Activated CD8-positive, alpha-beta memory T cell treated with anti-CD3 and anti-CD28 coated beads for 48 hours (primary cell): ENCODE results near the gene MDFIC2.
"Not testable (repeated sequence)": the region's sequence is repeated elsewhere in the genome, so short reads cannot be mapped to it uniquely, and the experiment has no call there.

Experiments used
- DNase-seq, 3 experiments: peaks; one replicate each; pipeline ENCODE4 v3.0.0-alpha.2; 2020; ENCODE audit warnings: low read depth in 2 of 3, low spot score in 2 of 3

The MDFIC2 gene

DNA sequence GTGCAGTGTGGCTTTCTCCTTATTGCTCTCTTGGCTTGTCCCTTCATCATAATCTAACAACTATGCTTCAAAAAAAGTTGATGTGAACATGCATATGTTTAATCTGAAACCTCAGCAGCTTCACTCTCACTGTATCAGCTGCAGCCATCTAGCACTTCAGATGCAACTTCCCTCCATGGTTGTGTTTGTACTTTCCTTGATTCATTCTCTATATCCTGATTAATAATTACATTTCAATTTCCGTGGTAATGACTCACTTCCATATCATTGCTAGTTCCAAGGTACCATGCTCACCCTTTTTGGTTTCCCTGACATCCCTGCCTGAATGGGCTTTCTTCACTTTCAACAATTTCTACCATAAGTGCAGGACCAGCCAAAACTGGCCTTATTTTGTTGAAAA lies 51.2 kb downstream of the MDFIC2 start:
- DNase-seq = no peak

DNA sequence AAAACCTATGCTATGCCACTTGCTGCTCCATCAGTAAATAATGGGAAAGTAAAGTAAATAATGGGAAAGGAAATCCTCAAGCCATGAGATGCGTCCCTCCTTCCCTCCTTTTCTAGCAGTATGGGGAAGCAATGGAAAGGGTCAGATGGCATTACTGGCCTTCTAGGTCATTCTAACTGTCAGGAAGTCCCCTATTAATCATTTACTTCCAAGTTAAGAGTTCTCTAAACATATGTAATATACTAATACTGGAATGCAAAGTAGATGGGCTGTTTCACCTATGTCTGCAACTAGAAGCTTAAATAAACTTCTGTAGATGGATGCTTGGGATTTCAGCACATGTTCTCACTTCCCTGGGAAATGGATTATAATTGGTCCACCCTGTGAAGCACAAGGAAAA lies 55.9 kb downstream of the MDFIC2 start:
- DNase-seq = no peak

DNA sequence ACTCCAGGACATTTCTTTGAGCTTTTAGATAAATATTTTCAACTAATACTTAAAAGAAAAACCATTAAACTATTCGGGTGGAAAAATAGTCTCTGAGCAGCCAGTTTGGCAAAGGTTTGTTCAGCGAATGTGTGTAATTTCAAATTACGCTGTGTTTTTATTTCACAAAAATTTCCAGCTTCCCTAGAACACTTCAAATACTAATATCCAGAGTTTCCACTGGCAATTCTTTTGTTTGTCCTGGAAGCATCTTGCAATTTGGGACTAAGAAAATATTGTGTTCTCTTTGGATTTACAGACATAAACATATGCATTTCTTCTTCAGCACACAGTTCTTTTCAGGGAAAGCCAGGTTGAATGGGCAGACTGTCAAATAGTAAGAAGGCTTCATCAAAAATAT lies 61.9 kb downstream of the MDFIC2 start:
- DNase-seq = no peak

DNA sequence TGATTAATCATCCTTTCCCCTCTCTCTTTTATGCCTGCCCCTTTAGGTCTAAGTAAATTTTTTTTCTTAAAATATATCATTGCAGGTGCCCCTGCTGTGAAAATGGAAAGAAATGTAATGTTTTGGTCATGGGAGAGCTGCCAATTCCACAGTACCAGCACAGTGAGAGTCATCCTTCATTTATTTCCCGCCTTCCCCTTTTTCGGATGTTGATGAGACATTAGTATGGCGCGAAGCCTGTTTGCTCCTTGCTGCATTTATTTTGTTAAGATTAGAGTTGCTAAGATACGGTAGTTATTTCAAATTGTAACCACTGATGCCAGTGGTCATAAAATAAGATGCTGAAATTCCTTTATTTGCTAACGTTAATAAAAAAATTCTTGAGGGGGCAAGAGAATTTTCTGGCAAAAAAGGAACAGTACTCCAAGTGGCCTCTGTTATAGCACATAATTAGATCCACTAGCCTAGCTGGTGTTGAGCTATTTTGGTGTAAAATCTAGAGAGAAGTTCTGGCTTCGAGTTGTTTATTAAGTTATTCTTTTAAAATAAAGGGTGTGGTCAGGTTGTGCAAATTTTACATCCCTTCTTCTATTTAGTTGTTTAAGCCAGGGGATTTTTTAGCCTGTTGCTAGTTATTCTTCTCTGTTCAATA lies 62.8 kb downstream of the MDFIC2 start:
- no peak for DNase-seq

DNA sequence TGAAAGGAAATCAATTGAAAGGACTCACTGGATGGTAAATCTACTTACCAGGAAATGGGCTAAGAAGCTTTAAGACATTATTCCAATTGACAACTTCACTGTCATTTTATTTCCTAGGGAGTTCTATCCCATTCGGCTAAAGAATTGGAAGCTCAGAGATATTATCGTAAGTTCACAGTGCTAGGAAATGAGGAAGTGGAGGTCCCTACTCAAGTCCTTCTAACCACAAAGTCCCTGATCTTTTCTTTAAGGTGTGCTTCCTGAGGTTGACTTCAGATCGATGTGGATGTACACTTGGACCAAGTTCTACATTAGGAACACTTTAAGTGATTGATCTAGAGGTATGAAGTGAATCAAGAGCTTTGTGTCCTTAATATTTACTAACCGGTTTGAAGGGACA lies 63.6 kb downstream of the MDFIC2 start:
- DNase-seq = no peak

DNA sequence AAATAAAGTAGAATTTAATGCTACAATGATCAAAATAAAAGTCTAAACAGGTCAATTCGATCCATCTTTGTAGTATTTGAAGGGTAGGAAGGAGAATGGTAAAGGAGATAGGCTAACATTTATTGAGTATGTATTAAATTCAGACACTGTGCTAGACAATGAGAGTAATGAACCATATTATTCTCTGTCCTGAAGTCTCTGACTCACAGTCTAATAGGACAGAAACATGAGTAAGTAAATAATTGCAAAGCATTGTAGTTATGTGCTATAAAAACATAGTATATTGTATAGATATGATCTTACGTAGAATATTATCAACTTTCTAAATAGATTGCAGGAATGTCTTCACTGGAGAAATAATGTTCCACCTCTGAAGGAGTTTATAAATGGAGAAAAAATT lies 64.5 kb downstream of the MDFIC2 start:
- DNase-seq = no peak

DNA sequence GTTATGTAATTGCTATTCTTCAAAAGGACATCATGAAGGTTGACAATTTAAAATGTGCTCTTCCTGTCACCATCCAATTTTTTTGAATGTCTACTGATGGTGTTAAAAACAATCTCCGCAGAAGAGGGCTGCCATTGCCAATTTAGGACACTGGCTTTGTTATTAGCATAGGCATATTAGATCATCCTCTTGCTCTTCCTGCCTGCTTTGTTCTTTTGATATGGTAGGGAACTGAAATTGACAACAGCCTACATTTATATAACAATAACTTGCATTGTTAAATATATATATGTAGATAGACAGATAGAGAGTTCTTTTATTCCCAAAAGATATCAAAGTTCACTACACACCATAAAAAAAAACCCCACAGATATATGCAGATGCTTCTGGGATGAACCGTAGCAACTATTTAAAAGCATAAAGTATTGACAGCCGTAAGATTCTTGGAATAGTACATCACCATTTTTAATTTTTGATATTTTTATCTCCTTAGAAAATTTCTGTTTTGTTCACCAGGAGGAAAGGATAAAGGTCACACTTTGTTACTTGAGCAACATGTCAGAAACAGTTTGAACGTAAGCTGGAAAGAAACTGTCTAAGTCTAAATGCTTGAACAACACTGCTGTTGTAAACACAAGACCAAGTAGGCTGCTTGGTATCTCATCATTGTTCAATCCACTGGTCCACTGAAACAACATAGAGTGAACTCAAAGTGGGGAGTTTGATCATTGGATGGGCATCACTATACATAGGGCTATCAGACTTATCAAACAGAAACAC lies 66.5 kb downstream of the MDFIC2 start:
- no peak for DNase-seq

DNA sequence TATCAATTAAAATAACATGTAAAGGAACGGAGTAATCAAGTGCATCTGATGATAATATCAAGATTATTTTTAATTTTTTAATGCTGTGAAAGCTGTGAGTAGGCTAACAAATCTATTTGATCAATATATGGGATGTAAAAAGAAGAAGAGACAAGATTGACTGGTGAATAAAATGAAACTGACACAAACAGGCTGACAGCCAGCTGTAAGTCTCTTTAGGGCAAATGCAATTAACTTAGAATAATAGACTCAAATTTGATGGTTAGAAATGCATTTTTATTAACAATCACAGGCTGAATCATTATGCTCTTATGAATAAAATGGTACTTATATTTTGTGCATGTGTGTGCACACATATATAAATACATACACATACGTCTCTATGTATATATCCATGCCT lies 68.0 kb downstream of the MDFIC2 start:
- DNase-seq = no peak

DNA sequence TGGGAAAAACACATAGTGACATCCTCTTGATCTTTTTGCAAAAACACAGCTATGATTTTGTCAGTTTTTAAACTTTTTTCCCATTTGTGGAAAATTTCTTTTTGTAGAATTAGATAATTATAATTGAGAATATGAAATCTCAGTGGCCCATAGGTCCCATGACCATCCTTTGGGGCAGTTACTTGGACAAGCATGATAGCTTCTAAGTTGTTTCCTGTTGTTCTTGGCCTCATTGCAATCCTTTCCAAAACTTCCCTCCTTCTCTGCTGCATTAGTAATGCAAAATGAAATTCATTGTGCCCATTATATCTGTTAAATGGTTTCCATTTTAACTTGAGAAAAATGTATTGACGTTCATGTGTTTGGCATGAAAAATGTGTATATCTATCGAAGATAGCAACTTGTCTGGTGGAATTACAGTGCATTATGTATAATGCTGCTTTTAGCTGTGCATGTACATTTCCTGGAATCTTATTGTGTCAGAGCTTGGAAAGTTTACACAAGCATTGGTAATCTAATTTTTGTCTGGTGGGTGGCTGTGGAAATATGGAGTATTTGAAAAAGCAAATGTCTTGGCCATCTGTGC lies 70.0 kb downstream of the MDFIC2 start:
- no peak for DNase-seq

DNA sequence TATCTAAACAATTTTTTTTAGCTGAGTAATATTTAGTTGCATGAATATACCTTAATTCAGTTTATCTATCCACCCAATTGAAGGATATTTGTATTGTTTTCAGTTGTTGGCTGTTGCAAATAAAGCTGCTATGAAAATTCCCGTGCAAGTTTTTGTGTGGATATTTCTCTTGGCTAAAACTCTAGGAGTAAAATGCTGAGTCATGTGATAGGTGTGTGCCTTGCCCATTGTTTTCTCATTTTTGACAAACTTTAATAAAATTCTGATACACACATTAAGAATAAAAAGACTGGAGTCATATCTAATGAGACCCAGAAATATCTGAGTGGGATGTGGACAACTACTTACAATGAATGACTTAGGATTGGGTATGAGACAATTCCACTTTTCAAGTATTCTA lies 78.6 kb downstream of the MDFIC2 start:
- DNase-seq = no peak

DNA sequence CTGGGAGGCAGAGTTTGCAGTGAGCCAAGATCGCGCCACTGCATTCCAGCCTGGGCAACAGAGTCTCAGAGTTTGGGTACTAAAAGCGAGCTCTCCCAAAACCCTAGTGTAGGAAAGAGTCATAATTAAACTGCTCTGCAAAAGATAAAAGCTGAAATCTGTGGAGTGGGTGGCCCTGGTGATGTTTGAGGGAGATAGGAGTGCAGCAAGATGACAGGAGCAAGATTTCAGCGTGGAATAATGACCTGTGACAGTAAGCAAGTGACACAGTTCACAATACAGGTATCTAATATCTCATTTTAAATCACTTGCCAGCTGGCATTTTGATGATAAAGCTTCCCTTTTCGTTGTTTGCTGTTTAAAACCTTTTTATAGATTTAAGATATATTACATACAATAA lies 79.3 kb downstream of the MDFIC2 start:
- DNase-seq = no peak

DNA sequence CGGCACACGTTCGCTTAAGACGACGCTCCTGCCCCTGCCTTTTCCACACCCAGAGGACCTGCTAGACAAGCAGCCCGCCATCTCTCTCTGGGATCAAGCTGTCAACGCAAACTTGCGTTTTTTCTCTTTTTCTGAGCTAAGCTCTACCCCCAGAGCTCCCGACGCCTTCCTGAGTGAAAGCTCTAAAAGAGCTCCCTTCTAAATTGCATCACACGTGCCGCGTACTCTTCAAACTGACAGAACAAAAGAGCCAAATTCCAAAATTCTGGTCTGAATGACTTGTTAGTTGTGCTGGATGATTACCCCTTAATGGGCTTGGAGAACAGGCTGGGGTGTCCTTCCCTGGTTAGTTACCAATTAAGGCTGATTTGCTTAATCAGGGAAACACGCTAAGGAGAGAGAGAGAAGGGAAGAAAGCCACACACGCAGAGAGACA lies 81.2 kb downstream of the MDFIC2 start:
- DNase-seq = no peak

DNA sequence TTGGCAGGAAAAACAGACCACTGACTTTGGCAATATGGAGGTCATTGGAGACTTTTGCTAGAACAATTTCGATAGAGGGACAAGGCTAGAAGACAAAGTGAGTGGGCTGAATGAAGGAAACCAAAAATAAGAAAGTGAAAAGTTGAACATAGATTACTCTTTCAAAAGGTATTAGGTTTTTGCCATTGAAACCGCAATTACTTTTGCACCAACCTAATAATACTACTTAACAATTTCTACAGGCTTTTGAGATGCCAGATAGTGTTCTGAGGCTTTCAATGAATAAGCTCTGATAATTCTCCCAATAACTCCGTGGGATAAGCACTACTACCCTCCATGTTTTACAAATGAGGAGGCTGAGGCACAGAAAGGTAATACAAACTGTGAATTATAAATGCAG lies 85.0 kb downstream of the MDFIC2 start:
- no peak for DNase-seq

DNA sequence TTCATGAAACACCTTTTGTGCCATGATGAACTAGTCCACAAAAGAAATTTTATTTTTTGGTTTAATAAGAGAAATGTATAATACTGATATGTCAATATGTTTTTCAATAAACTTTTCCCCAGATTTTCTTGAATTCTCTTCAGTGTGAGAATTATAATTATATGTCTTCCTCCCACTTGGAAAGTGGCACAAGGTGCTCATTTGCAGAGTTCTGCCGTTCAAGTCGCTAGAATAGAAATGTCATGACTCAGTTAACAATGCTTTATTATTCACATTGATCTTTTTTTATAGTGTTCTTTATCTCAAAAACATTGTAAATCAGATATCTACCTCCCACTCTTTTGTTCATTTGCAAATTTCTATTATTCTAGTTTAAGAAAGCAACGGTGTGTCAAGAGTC lies 87.3 kb downstream of the MDFIC2 start:
- no peak for DNase-seq

DNA sequence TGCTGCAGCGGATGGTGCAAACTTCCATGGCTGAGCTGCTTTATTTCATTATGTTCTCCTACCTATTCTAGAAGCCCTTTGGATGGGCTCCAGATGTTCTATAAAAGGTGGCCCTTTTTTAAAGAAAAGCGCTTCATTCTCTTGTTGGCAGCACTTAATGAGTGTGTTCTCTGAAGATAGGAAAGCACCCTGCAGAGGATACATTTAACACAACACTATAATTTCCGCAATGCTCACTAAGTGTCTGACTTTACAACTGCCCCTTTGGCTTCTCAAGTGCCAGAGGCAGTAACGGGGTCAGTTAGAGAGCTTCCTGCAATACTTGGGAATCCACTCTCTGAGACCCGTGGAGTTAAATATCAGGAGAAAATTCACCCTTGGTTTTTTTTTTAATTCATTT lies 88.1 kb downstream of the MDFIC2 start:
- DNase-seq = no peak

DNA sequence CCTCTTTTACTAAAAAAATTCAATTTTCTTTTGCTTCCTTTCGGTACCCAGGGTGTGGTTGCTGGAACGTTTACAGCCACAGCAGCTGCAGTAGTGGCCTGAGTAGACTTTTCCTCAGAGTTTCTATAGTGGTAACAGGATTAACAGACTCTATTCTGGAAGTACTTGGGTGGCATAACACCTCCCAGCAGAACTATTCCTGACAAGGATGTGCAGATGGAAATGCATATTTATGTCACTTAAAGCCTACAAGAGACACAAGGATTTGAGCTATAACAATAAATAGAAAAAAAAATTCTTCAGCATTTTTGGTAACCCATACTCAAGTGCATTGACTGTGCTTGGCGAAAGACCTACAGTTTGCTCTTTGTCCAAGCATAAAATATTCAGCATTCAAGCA lies 94.0 kb downstream of the MDFIC2 start:
- no peak for DNase-seq

DNA sequence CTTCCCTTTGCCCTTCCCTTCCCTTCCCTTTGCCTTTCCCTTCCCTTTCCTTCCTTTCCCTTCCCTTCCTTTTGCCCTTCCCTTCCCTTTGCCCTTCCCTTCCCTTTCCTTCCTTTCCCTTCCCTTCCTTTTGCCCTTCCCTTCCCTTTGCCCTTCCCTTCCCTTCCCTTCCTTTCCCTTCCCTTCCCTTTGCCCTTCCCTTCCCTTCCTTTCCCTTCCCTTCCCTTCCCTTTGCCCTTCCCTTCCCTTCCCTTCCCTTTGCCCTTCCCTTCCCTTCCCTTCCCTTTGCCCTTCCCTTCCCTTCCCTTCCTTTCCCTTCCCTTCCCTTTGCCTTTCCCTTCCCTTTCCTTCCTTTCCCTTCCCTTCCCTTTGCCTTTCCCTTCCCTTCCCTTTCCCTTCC lies 101.2 kb downstream of the MDFIC2 start:
- DNase-seq = not testable (repeated sequence)

DNA sequence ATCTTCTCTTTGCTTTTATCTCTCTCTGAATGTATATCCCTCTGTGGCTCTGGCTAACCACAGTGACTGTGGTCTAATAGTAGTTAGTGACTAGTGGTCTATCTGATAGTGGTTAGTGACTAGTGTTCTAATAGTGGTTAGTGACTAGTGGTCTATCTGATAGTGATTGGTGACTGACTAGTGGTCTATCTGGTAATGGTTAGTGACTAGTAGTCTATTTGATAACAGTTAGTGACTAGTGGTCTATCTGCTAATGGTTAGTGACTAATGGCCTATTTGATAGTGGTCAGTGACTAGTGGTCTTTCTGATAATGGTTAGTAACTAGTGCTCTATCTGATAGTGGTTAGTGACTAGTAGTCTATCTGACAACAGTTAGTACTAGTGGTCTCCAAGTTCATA lies 110.5 kb downstream of the MDFIC2 start:
- no peak for DNase-seq

DNA sequence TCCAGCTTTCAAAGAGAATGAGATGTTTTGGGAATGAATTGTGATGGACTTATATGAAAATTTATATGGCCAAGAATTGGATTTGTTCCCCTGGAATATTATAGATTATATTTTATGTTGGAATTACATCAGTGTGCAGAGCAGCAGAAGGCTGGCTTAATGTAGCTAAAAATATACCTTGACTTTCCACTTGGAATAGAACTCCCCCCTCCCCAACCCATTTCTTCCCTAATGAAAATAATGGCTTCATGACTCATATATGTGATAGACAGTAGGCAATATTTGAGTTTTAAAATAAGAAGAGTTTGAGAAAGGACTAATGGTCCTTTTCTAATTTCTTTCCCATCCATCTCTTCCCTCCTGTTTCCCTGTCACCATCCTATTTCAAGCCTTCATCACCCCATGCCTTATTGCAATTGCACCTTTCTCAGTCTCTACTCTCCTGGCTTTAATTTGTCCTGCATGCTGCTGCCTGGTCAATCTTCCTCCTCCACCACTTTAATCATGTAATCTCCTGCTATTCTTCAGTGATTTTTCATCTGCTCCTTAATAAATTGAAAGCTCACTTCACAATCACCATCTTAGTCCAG lies 122.5 kb downstream of the MDFIC2 start:
- no peak for DNase-seq

DNA sequence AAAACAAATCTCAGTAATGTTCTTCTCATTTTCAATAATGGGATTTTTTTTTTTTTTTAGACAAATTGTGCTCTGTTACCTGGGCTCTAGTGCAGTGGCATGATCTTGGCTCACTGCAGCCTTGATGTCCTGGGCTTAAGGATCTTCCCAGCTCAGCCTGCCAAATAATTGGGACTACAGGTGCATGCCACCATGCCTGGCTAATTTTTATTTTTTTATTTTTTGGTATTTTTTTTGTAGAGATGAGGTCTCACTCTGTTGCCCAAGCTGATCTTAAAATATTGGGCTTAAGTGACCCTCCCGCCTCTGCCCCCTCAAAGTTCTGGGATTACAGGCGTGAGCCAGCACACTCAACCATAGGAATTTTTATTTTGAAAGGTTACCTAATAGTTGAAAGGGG lies 126.2 kb downstream of the MDFIC2 start:
- no peak for DNase-seq

DNA sequence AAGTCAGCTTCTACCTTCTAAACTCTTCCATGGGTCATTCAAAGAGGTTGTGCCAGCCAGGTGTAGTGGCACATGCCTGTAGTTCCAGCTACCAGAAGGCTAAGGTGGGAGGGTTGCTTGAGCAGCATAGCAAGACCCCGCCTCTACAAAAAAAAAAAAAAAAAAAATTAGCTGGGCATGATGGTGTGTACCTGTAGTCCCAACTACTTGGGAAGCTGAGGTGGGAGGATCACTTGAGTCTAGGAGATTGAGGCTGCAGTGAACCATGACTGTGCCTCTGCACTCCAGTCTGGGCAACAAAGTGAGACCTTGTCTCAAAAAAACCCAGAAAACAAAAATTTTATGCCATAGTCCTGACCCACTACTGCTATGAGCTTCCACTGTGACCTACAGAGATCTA lies 126.8 kb downstream of the MDFIC2 start:
- no peak for DNase-seq

DNA sequence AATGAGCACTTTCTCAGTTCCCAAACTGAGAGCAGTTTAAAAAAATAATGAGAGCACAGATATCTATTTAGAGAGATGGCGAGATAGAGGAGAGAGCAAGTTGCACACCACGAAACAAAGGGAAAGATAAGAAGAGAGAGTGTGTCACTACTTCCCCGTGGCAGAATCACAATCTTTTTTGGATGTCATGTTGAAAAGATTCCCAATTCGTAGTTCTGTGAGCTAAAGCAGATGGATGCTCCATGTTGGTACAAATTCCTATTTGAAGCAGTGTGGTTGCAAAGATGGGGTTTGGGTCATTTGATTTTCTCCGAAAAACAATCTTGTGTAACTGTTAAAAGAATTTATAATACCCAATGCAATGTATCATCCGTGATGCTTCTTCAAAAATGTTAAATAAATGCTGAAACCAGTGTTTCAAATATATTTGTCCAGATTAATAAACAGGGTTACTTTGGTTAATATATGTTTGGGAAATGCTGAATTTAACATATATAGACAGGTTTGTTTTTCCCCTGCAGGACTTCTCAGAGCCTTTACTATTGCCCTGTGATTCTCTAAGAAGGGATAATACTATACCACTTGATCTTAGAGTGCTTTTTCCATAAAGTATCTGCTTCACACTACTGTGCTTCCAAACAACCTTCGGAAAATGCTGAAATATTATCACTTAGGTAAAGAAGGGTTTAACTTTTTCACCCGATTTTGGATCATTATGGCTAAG lies 128.5 kb downstream of the MDFIC2 start:
- DNase-seq = no peak
